ENCODE measurements around the gene INTS13. TPM values are rescaled to one million over a fixed set of nuclear protein-coding genes. Genes with fewer than 3 reads are reported as not detected.

Gene INTS13
- total and polyA plus RNA-seq, 2 donors (not counting 3 experiments of a cell fraction or from before 2014, with no cell fraction given) = 8.7 to 35.9 TPM

GRCh38 chr12:26941215-26941594 lies 3.4 kb upstream of the INTS13 start:
- Histone ChIP-seq H3K4me3 (replicated peaks in 1 of 3; ENCODE audit: insufficient read depth in 1 of 3, low read depth in 1 of 3, low read length in 3 of 3) (peak overlapping the region in 1 of 3 experiments; percentile 19), H3K9me1 (replicated peaks; ENCODE audit: control insufficient read depth, extremely low read depth, insufficient read depth, low read length) (no peaks in the 10 kb centered on the region), H2AFZ (ENCODE audit: low read depth, low read length) (no peak overlapping the region), H3K9me3 (replicated peaks; ENCODE audit: control insufficient read depth, insufficient read depth, low read length) (no peaks in the 10 kb centered on the region), H3K27ac (ENCODE audit: insufficient read depth, low read depth, low read length) (peak overlapping the region; percentile 38), H3K9ac (replicated peaks; ENCODE audit: extremely low read depth, insufficient read depth, low read length) (peak overlapping the region; percentile 40), H4K20me1 (replicated peaks; ENCODE audit: control insufficient read depth, extremely low read depth, insufficient read depth, low read length) (peaks cover 8% of the 10 kb centered on the region), H3K4me1 (ENCODE audit: control insufficient read depth, extremely low read depth, insufficient read depth, low read length) (peaks cover 46% of the 10 kb centered on the region), H3K4me2 (ENCODE audit: insufficient read depth, low read length) (peak overlapping the region; percentile 90), H3K27me3 (ENCODE audit: control insufficient read depth in 2 of 2, insufficient read depth in 2 of 2, low read length in 2 of 2) (no peaks in the 10 kb centered on the region), H3K36me3 (ENCODE audit: control insufficient read depth in 2 of 2, extremely low read depth in 1 of 2, insufficient read depth in 2 of 2, low read length in 2 of 2) (no peaks in the 10 kb centered on the region), H3K79me2 (ENCODE audit: control insufficient read depth, insufficient read depth, low read length) (peaks cover 90% of the 10 kb centered on the region)
- DNase-seq (ENCODE audit: low read depth, low spot score) = no peak
- no peak for FAIRE-seq
- intact Hi-C loops (cut with micrococcal nuclease) (no loop called here), dilution Hi-C loops (cut with MboI; ENCODE audit: extremely low pct_ligation_motif_present, low sequenced_read_pairs) (no loop called here)
- POLR2A ChIA-PET = no interaction called here
- CTCF ChIA-PET = interaction anchor here (0.6 to 1.3 kb wide), 2 partner anchors 60 to 69 kb away, joined by 3 read pairs; no protein-coding TSS in a partner anchor
- TF ChIP-seq EZH2 (IDR thresholded peaks at IDR 0.05; ENCODE audit: borderline replicate concordance, low read depth, low read length, severe bottlenecking) (no peak), MYC (IDR thresholded peaks at IDR 0.05; ENCODE audit: low read depth, low read length) (no peak), FOS (IDR thresholded peaks at IDR 0.05; ENCODE audit: borderline replicate concordance, insufficient read depth, low read length) (no peak), POLR2AphosphoS5 (IDR thresholded peaks at IDR 0.05; ENCODE audit: insufficient read depth, low read depth, low read length) (no peak), JUN (IDR thresholded peaks at IDR 0.05; ENCODE audit: borderline replicate concordance, insufficient read depth, insufficient read length, low read depth) (no peak), GATA2 (IDR thresholded peaks at IDR 0.05; ENCODE audit: insufficient read depth, insufficient read length, low read depth, low read length) (no peak), POLR2A (IDR thresholded peaks at IDR 0.05; ENCODE audit: low read depth, low read length) (no peak)
- TF ChIP-seq, protein P1, sequence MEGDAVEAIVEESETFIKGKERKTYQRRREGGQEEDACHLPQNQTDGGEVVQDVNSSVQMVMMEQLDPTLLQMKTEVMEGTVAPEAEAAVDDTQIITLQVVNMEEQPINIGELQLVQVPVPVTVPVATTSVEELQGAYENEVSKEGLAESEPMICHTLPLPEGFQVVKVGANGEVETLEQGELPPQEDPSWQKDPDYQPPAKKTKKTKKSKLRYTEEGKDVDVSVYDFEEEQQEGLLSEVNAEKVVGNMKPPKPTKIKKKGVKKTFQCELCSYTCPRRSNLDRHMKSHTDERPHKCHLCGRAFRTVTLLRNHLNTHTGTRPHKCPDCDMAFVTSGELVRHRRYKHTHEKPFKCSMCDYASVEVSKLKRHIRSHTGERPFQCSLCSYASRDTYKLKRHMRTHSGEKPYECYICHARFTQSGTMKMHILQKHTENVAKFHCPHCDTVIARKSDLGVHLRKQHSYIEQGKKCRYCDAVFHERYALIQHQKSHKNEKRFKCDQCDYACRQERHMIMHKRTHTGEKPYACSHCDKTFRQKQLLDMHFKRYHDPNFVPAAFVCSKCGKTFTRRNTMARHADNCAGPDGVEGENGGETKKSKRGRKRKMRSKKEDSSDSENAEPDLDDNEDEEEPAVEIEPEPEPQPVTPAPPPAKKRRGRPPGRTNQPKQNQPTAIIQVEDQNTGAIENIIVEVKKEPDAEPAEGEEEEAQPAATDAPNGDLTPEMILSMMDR (IDR thresholded peaks at IDR 0.05; ENCODE audit: extremely low read depth in 1 of 2, insufficient read depth in 1 of 2, low read depth in 1 of 2, low read length in 2 of 2) = no peak
- TF ChIP-seq, protein P2, sequence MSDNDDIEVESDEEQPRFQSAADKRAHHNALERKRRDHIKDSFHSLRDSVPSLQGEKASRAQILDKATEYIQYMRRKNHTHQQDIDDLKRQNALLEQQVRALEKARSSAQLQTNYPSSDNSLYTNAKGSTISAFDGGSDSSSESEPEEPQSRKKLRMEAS (IDR thresholded peaks at IDR 0.05; ENCODE audit: insufficient read depth, insufficient read length) = no peak
- no TSS peak for BruUV-seq (replicated peaks)

Measured in endothelial cell of umbilical vein (primary cell).